GM19025 (cell line): ENCODE results near the gene RNF183.
"Not testable (repeated sequence)": the region's sequence is repeated elsewhere in the genome, so short reads cannot be mapped to it uniquely, and the experiment has no call there.

Experiments used
- ATAC-seq: cut with Tn5 transposase; IDR thresholded peaks from one replicate; pipeline ENCODE4 v1.9.1; 2021; ENCODE audit warnings: mild to moderate bottlenecking, low read depth, moderate library complexity; ENCODE audit not compliant: unreplicated experiment

The RNF183 gene

DNA sequence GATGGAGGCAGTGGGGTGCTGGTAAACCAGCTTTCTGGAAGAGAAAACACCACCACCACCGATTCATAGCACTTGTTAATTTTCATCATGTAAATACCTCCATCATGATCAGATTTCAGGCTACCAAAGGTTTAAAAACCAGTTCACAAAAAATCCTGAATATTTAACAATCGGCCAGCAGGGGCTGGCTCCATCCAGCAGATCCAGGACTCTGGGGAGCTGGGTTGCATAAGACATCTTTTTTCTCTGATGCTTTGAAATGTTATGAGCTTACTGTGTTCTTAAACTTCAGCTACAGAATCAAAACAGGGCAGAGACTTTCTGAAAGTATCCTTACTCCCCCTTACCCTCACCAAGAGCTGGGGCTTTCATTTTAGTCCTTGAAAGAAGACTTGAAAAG, 14.6 kb upstream of the RNF183 start:
- no peak for ATAC-seq

DNA sequence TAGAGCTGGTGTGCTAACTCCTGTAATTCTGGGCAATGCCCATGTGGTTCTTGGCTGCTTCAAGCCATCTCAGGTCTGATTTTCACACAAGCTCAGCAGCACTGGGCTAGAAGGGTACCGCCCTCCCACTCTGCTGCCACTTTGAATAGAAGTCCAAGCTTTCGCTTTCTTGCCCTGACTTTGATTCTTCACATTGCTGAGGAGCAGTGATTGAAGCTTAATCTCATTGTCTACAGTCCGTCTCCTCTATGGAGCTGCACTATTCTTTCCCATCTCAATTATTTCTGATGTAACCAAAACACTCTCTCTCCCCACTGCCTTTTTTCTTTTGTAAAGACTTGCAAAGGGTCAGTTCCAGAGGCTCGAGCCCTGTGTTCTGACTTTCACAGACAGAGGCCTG, 12.9 kb upstream of the RNF183 start:
- ATAC-seq, result no peak

DNA sequence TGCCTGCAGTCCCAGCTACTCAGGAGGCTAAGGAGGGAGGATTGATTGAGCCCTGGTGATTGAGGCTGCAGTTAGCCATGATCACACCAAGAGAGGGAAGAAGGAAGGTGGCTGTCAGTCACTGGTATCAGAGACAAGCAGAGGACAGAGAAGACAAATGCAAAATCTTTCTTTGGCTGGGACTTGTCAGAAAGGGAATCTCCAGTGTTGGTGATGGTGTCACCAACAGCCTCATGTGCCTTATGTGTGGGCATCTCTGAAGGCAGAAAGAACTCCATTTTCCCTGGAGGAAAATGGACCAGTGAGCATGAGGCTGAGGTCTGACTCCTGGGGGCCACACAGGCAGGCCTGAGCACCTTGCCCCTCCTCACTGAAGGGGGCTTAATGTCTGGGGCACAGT, 12.1 kb upstream of the RNF183 start:
- ATAC-seq, result no peak

DNA sequence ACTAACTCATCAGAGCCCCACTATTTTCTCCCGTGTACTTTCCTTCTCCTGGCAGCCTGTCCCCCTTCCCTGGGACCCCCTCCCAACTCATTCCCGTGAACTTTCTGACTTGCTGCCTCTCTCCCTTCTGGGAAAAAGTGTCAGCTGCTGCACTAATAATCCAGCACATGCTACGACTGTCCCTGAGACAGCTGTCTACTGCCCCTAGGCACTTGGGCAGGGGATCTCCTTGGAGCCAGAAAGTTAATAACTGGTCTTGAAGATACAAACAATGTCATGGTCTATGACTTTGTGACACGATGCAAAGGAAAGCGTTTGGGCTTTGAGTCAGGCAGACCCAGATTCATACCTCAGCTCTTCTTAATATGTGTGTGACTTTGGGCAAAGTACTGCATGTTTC, 10.1 kb upstream of the RNF183 start:
- no peak for ATAC-seq

DNA sequence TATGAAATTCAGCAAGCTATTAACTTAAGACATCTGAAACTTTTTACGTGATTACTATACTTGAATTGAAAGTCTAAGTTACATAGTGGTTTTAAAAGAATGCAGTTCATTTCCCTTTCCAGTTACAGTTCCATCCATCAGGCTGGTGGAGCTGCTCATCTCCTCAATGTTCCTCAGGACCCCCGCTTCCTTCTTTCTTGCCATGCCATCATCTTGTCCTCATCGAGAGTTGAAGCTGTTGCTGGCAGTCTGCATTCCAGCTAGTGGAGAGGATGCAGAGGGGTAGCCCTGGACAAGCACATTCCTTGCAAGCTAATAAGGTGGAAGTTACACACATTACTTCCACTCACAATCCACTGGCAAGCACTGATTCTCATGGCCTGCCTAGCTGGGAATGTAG, 8.8 kb upstream of the RNF183 start:
- no peak for ATAC-seq

DNA sequence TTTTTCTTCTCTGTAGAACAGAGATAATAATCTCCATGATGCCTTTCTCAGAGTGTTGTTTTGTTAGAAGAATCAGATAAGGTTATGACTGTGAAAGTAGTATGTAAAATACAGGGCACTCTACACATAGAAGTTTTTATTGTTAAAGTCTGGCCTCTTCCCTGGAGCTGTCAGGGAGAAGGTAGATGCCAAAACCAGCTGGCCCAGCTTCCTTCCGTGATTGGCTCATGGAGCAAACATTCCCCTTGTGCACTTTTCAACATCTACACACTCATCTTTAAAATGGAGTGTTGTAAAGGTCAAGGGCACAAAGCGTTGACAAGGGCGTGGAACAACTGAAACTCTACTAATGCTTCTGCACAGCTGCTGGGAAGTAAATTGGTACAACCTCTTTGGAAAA, 7.4 kb upstream of the RNF183 start:
- ATAC-seq, result no peak

DNA sequence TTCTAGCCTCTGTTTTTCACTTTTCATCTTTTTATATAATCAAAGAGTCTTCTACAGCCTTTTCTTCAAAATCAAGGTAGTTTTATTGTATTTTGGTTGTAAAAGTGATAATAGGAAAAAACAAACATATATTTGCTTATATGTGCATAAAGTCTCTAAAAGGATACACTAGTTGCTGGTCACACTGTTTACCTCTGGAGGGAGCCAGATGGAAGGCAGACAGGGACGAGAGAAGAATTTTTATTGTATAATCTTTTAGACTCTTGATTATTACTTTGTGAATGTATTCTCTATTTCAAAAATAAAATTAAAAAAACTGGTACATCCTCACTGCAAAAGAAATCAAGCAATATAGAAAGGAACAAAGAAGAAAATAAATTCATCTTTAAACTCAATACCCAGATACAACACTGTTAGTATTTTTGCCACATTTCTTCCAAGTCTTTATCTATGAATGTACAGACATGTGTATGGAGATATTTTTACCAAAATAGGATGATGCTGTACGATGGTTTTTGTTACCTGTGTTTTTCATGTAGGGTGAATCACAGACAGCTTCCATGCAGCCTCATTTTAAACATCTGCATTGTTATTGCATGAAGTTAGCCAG, 6.1 kb upstream of the RNF183 start:
- ATAC-seq, result no peak

DNA sequence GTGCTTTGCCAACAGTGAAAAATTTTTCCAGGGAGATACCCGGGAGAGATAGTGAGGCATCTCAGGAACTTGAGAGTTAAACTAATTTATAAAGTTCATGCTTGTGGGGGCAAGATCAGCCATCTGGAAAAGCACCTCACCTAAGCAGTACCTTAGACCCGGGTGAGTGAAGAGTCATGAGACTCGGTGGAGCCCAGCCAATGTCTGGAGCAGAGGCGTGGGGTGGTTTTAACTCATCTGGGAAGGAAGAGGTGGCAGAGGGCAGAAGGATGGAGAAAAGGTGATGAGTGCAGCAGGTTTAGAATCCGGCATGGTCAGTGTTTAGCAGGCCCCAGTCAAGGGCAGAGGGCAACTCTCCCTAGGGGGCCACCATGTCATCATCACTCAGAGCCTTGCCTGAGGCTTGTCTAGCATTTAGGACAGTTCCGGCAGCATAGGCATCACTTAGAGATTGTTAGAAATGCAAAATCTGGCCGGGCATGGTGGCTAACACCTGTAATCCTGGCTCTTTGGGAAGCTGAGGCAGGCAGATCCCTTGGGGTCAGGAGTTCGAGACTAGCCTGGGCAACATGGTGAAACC, 4.3 kb upstream of the RNF183 start:
- no peak for ATAC-seq

DNA sequence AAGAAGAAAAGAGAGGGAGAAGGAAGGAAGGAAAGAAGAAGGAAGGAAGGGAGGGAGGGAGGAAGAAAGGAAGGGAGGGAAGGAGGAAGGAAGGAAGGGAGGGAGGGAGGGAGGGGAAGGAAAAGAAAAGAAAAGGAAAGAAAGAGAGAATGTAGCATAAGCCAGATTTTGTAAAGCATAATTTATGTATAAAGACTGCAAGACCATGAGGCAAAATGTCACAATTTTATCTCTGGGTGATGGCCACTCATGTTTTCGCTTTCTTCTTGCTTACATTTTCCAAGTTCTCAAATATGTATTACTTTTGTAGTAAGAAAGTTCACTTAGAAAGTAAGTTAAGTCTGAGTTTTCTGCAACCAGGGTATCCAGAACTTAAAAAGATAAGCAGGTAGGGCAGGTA, 3.4 kb upstream of the RNF183 start:
- ATAC-seq, result no peak

DNA sequence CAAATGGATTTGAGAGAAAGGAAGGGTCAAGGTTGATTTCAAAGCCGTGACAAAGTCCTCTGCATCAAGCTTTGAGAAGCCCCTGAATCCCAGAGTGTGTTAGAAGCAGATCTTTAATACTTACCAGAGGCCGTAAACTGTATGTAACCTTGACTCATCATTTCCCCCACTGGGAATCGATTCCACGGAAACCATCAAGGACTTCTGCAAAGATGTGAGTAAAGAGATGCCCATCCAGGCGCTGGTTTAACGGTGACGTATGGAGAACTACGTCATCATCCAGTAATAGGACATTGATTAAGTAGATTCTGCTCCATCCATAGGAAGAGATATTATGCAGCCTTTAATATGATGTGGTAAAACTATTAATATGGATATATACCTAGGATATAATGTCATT, 1.6 kb downstream of the RNF183 start:
- no peak for ATAC-seq

DNA sequence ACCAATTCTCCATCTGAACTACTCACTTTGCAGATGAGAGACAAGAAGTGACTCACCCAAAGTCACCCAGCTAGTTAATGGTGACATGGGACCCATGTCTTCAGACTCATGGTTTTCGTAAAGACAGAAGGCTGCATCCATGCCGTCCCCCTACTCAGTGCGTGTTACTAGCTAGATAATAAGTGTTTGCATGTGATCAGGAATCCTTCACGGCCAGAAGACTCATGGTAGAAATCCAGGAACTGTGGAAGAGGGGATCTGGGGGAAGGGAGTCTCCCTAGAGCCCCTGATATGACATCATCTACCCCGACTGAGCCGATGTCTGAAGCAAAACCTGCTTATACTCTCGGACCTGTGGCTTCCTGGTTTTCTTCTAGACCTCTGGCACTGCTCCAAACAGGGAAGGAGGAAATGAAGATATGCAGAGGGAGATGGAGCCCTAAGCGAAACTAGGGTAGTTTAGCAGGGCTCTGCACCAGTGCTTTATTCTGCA, 3.3 kb downstream of the RNF183 start:
- ATAC-seq, result no peak

DNA sequence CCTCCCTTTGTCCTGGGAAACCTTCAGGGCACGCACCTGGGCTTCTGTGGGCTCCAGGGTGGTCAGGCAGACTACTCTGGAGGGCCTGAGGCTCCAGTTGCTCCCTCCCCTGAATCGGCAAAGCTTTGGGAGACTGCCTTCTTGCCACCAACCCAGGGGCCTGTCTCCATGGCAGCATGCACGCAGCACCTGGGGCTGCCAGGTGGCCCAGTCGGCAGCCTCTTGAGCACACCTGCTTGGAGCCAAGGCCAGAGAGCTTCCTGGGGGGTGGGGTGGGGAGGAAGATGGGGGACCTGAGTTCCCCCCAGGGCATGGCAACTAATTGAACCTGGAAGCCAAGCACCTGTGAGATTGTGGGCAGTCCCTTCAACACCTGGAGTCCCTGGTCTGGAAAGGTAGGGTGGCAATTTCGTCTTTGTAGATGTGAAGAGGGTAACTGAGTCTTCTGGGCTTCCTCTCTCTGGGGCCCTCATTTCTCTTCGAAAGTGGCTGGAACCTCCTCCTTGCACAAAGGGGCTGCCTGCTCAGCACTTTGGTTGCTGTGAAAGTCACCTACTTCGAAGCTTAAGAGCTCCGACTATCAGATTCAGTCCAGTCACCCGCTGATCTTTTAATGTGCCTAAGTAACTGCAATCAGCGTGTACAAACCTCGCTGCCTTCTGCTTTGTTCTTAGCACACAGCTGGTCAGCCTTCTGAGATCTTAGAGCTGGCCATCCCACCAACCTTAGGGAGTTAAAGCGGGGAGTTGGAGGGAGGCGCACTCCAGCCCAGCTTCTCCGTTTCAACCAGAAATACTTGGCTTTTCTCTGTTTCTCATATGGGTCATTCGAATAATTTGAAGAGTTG, 4.0 kb downstream of the RNF183 start:
- ATAC-seq, result no peak

DNA sequence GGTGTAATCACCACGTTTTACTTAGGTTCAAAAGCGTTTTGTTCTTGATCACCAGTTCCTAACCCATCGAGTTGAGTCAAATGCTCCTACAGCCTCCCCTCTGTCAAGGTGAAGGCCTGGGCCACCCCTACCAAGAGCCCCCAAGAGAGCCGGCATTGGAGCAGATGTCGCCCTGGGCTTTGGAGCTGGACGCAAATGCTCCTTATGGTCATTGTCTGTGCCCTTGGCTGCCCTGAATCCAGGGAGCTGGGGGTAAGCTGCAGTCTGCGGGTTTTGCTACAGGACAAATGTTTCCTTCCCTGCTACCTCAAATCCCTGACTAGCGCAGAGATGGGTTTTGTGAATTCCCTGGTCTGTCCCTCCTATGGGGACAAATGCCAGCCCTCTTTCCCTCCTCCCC, 4.9 kb downstream of the RNF183 start:
- ATAC-seq, result no peak

DNA sequence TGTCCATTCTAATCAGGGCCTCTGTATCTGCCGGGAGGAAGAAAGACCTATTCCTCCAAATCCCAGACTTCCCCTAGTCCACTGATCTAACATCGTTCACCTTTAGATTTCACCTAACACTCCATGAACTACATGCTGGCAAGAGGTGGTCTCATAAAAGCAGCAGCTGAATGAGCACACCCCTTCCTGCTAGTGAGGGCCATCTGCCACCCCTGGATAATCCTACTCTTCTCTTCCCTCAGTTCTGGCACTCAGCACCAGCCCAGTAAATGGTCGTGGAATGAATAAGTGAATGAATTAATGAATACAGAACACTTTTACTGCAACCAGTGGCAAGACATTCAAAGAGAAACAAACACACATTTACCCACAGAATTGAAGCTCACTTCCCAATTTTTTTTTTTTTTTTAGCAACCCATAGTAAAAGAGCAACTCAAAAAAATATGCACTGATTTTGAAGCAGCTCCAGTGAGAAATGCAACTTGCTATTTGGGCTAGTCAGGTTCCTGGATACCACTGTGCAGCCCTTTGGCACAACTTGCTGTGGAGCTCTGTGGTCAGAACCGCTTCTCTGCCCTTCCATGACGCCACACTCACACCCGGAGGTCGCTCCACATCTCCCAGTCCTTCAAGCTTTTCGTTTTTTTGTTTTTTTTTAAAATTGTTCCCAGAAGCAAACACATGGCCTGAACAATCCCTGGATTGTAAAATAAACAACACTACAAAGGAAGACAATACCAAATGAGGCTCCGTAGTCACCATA, 6.2 kb downstream of the RNF183 start:
- ATAC-seq, result no peak

DNA sequence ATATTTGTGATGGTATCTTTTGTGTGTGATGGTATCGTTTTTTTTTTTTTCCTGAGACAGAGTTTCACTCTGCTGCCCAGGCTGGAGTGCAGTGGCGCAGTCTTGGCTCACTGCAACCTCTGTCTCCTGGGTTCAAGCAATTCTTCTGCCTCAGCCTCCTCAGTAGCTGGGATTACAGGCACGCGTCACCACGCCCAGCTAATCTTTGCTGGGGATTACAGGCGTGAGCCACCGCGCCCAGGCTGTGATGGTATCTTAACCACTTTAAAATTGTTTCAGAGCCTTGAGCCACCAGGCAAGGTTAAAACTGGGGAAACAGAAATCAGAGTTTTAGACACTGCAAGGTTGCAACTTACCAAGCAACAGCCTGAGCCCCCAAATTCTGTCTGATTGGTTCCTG, 6.9 kb downstream of the RNF183 start:
- not testable (repeated sequence) for ATAC-seq

DNA sequence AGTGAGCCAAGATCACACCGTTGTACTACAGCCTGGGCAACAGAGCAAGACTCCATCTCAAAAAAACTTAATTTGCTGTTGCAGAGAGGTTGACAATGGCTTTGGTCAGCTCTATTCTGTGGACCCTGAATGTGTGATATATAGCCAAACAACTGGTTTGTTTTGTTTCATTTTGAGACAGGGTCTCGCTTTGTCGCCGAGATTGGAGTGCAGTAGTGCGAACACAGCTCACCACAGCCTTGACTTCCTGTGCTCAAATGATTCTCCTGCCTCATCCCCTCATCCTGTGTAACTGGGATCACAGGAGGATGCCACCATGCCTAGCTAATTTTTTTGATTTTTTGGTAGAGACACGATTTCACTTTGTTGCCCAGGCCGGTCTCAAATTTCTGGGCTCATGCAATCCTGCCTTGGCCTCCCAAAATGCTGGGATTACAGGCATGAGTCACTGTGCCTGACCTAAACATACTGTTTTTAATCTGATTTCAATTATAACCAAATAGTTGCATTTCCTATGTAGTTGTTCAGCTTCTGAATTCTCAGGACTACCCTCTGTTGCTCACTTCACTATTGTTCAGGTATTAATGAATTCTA, 9.8 kb downstream of the RNF183 start:
- ATAC-seq, result no peak

DNA sequence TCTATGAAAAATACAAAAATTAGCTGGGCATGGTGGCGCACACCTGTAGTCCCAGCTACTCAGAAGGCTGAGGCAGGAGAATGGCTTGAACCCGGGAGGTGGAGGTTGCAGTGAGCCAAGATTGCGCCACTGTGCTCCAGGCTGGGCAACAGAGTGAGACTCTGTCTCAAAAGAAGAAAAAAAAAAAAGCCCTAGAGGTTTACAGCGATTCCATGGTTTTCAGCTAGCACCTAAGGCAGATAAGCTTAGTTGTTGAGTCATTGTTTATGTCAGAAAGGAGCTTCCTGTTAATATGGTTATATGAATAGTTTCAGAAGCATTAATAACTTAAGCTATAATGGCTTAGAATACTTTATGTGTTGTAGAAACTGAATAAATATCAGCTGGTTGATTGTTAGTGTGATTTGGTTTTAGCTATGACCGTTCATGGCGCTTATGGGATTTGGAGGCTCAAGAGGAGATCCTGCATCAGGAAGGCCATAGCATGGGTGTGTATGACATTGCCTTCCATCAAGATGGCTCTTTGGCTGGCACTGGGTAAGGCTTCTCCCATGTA, 13.0 kb downstream of the RNF183 start:
- ATAC-seq, result no peak

DNA sequence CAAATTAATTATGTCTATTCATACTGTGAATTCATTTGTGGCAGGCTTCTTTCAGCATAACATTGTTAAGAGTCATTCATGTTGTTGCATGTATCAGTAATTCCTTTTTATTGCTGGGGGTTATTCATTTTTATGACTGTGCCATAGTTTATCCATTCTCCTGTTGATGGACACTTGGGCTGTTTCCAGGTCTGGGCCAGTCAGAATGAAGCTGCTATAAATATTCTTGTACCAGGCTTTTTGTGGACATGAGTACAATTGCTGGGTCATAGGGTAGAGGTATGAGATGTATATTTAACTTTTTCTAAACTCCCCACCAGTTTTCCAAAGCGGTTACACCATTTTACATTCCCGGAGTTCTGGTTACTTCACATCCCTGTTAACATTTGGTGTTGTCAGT, 14.1 kb downstream of the RNF183 start:
- no peak for ATAC-seq

DNA sequence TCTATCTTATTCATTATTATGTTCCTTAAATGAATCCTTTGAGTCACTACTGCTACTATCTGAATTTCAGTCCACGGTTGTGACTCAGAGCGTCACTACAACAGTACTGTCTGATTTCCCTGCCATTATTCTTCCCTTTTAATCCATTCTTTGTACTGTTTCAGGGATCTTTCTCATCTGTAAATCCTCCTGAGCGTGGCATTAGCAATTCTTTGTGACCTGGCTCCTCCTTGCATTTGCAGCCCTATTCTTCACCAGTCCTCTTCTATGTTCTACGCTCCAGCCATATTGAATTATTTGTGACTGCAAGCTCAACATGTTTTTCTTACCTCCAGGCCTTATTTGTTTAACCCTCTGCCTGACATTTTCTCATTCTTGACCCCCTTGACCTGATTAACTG, 21.8 kb downstream of the RNF183 start:
- no peak for ATAC-seq

DNA sequence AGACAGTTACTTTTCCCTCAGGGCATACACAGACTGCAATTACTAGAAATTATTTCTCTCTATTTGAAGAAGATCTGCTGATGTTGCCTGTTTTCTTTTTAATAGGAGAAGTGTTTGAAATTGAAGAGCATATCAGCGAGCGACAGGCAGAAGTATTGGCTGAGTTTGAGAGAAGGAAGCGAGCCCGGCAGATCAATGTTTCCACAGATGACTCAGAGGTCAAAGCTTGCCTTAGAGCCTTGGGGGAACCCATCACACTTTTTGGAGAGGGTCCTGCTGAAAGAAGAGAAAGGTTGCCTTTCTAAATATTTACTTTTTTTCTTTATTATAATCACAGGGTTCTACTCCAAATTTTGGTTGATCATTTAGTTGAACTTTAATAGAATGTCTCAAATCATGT, 24.3 kb downstream of the RNF183 start:
- no peak for ATAC-seq
